Measurements from ENCODE around the gene RSPO3.

GRCh38 chr6:127198549-127198948, 80.1 kb downstream of the RSPO3 start:
- no peak for TF ChIP-seq CTCF (IDR thresholded peaks at IDR 0.05)
- TF ChIP-seq POLR2A (IDR thresholded peaks at IDR 0.05), result no peak
